ENCODE results near the gene PCBP3. TPM values are rescaled to one million over a fixed set of nuclear protein-coding genes. Genes with fewer than 3 reads are reported as not detected.

The PCBP3 gene
- polyA plus RNA-seq, 1 donor (not counting 4 experiments of a cell fraction or from before 2014, with no cell fraction given): 0.25 TPM

GRCh38 chr21:45776971-45777370 lies 133.4 kb downstream of the PCBP3 start:
- no peaks in the 10 kb centered on the region for H3K9me3 ChIP-seq (ENCODE audit: control insufficient read depth, low read depth, low read length)
- no peak for DNase-seq (ENCODE audit: low read depth, low spot score)
- H3K27me3 ChIP-seq (ENCODE audit: control insufficient read depth, extremely low read depth, insufficient read depth, low read length): peaks cover 4% of the 10 kb centered on the region
- H2AFZ ChIP-seq (ENCODE audit: control insufficient read depth, low read length): no peak overlapping the region
- dilution Hi-C loops (cut with MboI; ENCODE audit: extremely low pct_ligation_motif_present, low sequenced_read_pairs): no loop called here
- H3K27ac ChIP-seq (ENCODE audit: control insufficient read depth, insufficient read depth, low read length): no peak overlapping the region
- H4K20me1 ChIP-seq (ENCODE audit: control insufficient read depth, extremely low read depth, insufficient read depth, low read length): no peaks in the 10 kb centered on the region
- TF ChIP-seq CTCF (optimal IDR thresholded peaks at IDR 0.05 in 1 of 3, IDR thresholded peaks at IDR 0.05 in 1 of 3, conservative IDR thresholded peaks at IDR 0.05 in 1 of 3; ENCODE audit: extremely low read depth in 1 of 3, insufficient read depth in 2 of 3, low read length in 3 of 3) (no peak), EZH2 (IDR thresholded peaks at IDR 0.05; ENCODE audit: low read length) (no peak)
- no peaks in the 10 kb centered on the region for H3K36me3 ChIP-seq (ENCODE audit: control insufficient read depth in 2 of 2, extremely low read depth in 1 of 2, insufficient read depth in 2 of 2, low read length in 2 of 2)
- FAIRE-seq: no peak
- H3K79me2 ChIP-seq (ENCODE audit: control insufficient read depth, insufficient read depth, low read length): no peaks in the 10 kb centered on the region
- no peaks in the 10 kb centered on the region for H3K4me1 ChIP-seq (ENCODE audit: control insufficient read depth, extremely low read depth, insufficient read depth, low read length)
- no peak overlapping the region for H3K9ac ChIP-seq (ENCODE audit: control insufficient read depth, extremely low read depth, insufficient read depth, low read length)
- H3K4me3 ChIP-seq (ENCODE audit: control insufficient read depth in 2 of 3, extremely low read depth in 1 of 3, insufficient read depth in 2 of 3, low read depth in 1 of 3, low read length in 3 of 3): no peak overlapping the region
- no peaks in the 10 kb centered on the region for H3K9me1 ChIP-seq (ENCODE audit: control insufficient read depth, extremely low read depth, insufficient read depth, low read length)
- H3K4me2 ChIP-seq (ENCODE audit: control insufficient read depth, extremely low read depth, insufficient read depth, low read depth, low read length): no peak overlapping the region

- Histone ChIP-seq H4K20me1 (ENCODE audit: control insufficient read depth, extremely low read depth, insufficient read depth, low read length) (no peaks in the 10 kb centered on the region), H3K4me2 (ENCODE audit: control insufficient read depth, extremely low read depth, insufficient read depth, low read depth, low read length) (no peak overlapping the region), H3K79me2 (ENCODE audit: control insufficient read depth, insufficient read depth, low read length) (no peaks in the 10 kb centered on the region), H2AFZ (ENCODE audit: control insufficient read depth, low read length) (no peak overlapping the region), H3K36me3 (ENCODE audit: control insufficient read depth in 2 of 2, extremely low read depth in 1 of 2, insufficient read depth in 2 of 2, low read length in 2 of 2) (no peaks in the 10 kb centered on the region), H3K27ac (ENCODE audit: control insufficient read depth, insufficient read depth, low read length) (no peak overlapping the region), H3K4me1 (ENCODE audit: control insufficient read depth, extremely low read depth, insufficient read depth, low read length) (no peaks in the 10 kb centered on the region), H3K4me3 (ENCODE audit: control insufficient read depth in 2 of 3, extremely low read depth in 1 of 3, insufficient read depth in 2 of 3, low read depth in 1 of 3, low read length in 3 of 3) (no peak overlapping the region), H3K9me1 (ENCODE audit: control insufficient read depth, extremely low read depth, insufficient read depth, low read length) (no peaks in the 10 kb centered on the region), H3K9me3 (ENCODE audit: control insufficient read depth, low read depth, low read length) (no peaks in the 10 kb centered on the region), H3K9ac (ENCODE audit: control insufficient read depth, extremely low read depth, insufficient read depth, low read length) (no peak overlapping the region), H3K27me3 (ENCODE audit: control insufficient read depth, extremely low read depth, insufficient read depth, low read length) (peaks cover 4% of the 10 kb centered on the region)
- no peak for DNase-seq (ENCODE audit: low read depth, low spot score)
- no peak for TF ChIP-seq CTCF (optimal IDR thresholded peaks at IDR 0.05 in 1 of 3, IDR thresholded peaks at IDR 0.05 in 1 of 3, conservative IDR thresholded peaks at IDR 0.05 in 1 of 3; ENCODE audit: extremely low read depth in 1 of 3, insufficient read depth in 2 of 3, low read length in 3 of 3)
- TF ChIP-seq EZH2 (IDR thresholded peaks at IDR 0.05; ENCODE audit: low read length): no peak
- no peak for FAIRE-seq
- dilution Hi-C loops (cut with MboI; ENCODE audit: extremely low pct_ligation_motif_present, low sequenced_read_pairs): no loop called here
These were observed 135.2 kb downstream of the PCBP3 start for GRCh38 chr21:45778686-45779085.
